ENCODE results near the gene EIF4E3. TPM values are rescaled to one million over a fixed set of nuclear protein-coding genes. Genes with fewer than 3 reads are reported as not detected.

Gene EIF4E3
- total RNA-seq, 1 experiment from 2014 or later = 2.2 TPM

- Histone ChIP-seq H3K9me2 (replicated peaks; ENCODE audit: low read length) (no peaks in the 10 kb centered on the region), H3K4me1 (ENCODE audit: insufficient read depth, low read length) (peaks cover 12% of the 10 kb centered on the region), H3K27me3 (ENCODE audit: low read length) (no peaks in the 10 kb centered on the region), H3K4me2 (ENCODE audit: low read length) (no peak overlapping the region), H3K9me3 (ENCODE audit: low read length) (no peaks in the 10 kb centered on the region), H3K27ac (ENCODE audit: low read length) (no peak overlapping the region), H3K9ac (ENCODE audit: low read length) (no peak overlapping the region), H3K79me2 (ENCODE audit: low read length) (no peaks in the 10 kb centered on the region), H2AFZ (ENCODE audit: low read length) (no peak overlapping the region), H3K36me3 (ENCODE audit: low read depth, low read length) (no peaks in the 10 kb centered on the region), H4K20me1 (ENCODE audit: low read length) (no peaks in the 10 kb centered on the region), H3F3A (ENCODE audit: low read length, unreplicated experiment) (no peaks in the 10 kb centered on the region), H3K4me3 (ENCODE audit: low read length) (no peak overlapping the region)
- ATAC-seq (no peak), DNase-seq (no peak)
- no peak for TF ChIP-seq CTCF (conservative IDR thresholded peaks at IDR 0.05; ENCODE audit: low read depth, low read length)
- no peak for TF ChIP-seq EZH2phosphoT487 (IDR thresholded peaks at IDR 0.05; ENCODE audit: borderline replicate concordance, low read length)
- no peak for TF ChIP-seq EZH2 (IDR thresholded peaks at IDR 0.05; ENCODE audit: low read length, unreplicated experiment)
- no TSS peak for BruUV-seq (replicated peaks)
- intact Hi-C loops (cut with micrococcal nuclease) = no loop called here
- ChIA-PET CTCF (no interaction called here), POLR2A (ENCODE audit: unreplicated experiment) (no interaction called here)
These were observed 80.1 kb downstream of the EIF4E3 start for GRCh38 chr3:71645140-71645539.

- CTCF ChIA-PET = no interaction called here
These were observed 83.5 kb downstream of the EIF4E3 start for GRCh38 chr3:71641674-71642073.

More at GRCh38 chr3:71641674-71642073, 83.5 kb downstream of the EIF4E3 start:
- BruUV-seq (replicated peaks) = no TSS peak
- no peaks in the 10 kb centered on the region for H3K27me3 ChIP-seq (ENCODE audit: low read length)
- H3K9ac ChIP-seq (ENCODE audit: low read length) = no peak overlapping the region
- intact Hi-C loops (cut with micrococcal nuclease) = no loop called here
- no peaks in the 10 kb centered on the region for H3K9me3 ChIP-seq (ENCODE audit: low read length)
- no peaks in the 10 kb centered on the region for H3K36me3 ChIP-seq (ENCODE audit: low read depth, low read length)
- H2AFZ ChIP-seq (ENCODE audit: low read length) = no peak overlapping the region
- H4K20me1 ChIP-seq (ENCODE audit: low read length) = no peaks in the 10 kb centered on the region
- H3K4me2 ChIP-seq (ENCODE audit: low read length) = no peak overlapping the region
- H3F3A ChIP-seq (ENCODE audit: low read length, unreplicated experiment) = no peaks in the 10 kb centered on the region
- POLR2A ChIA-PET (ENCODE audit: unreplicated experiment) = no interaction called here
- TF ChIP-seq CTCF (conservative IDR thresholded peaks at IDR 0.05; ENCODE audit: low read depth, low read length) (no peak), EZH2 (IDR thresholded peaks at IDR 0.05; ENCODE audit: low read length, unreplicated experiment) (no peak), EZH2phosphoT487 (IDR thresholded peaks at IDR 0.05; ENCODE audit: borderline replicate concordance, low read length) (no peak)
- no peaks in the 10 kb centered on the region for H3K9me2 ChIP-seq (replicated peaks; ENCODE audit: low read length)
- no peak overlapping the region for H3K4me3 ChIP-seq (ENCODE audit: low read length)
- DNase-seq = peak; percentile 27
- no peaks in the 10 kb centered on the region for H3K79me2 ChIP-seq (ENCODE audit: low read length)
- H3K27ac ChIP-seq (ENCODE audit: low read length) = no peak overlapping the region
- ATAC-seq = no peak
- no peaks in the 10 kb centered on the region for H3K4me1 ChIP-seq (ENCODE audit: insufficient read depth, low read length)
